Left lung (tissue), 10 donors: ENCODE results near the gene SLC25A48. TPM values are rescaled to one million over a fixed set of nuclear protein-coding genes. Genes with fewer than 3 reads are reported as not detected.

ENCODE experiments used
- ATAC-seq: fragments of 200-7000 bp; cut with Tn5 transposase; one replicate; pipeline ENCODE4 v1.9.1; 2020; ENCODE audit warnings: moderate library complexity
- DNase-seq, 4 donors: peaks; one replicate each; pipeline ENCODE4 v3.0.0-alpha.2; 2013 to 2020
- H3K27ac ChIP-seq, 2 donors: fragments of 200-600 bp; sonication (generic) in 1 of 2; one replicate each; pipeline versions ENCODE4 v1.5.0 to v1.8.0; 2020 to 2021
- H3K27me3 ChIP-seq, 2 donors: fragments of 200-600 bp; sonication (generic) in 1 of 2; one replicate each; pipeline versions ENCODE4 v1.5.0 to v1.8.0; 2020 to 2021
- H3K36me3 ChIP-seq, 2 donors: fragments of 200-600 bp; sonication (generic) in 1 of 2; one replicate each; pipeline versions ENCODE4 v1.5.0 to v1.8.0; 2020 to 2021
- H3K4me1 ChIP-seq, 2 donors: fragments of 200-600 bp; one replicate each; pipeline ENCODE4 v1.8.0; 2021
- H3K4me3 ChIP-seq, 2 donors: fragments of 200-600 bp; sonication (generic) in 1 of 2; one replicate each; pipeline versions ENCODE4 v1.5.0 to v1.8.0; 2020 to 2021; ENCODE audit warnings: mild to moderate bottlenecking in 1 of 2
- H3K9me3 ChIP-seq, 2 donors: fragments of 200-600 bp; sonication (generic) in 1 of 2; one replicate each; pipeline versions ENCODE4 v1.5.0 to v1.8.0; 2020 to 2021
- intact Hi-C, 2 donors: fragments of 100-400 bp; cut with DNase I; formaldehyde crosslinking; loops; one replicate each; pipeline versions ENCODE4 v1.11.2 to v1.14.2; 2022
- microRNA-seq, 2 donors: library from miRNA; unstranded; fragments of <30 nt; microRNA quantifications; one replicate each; pipeline ENCODE4, GENCODE V29; 2019
- polyA plus RNA-seq, 6 donors: library from polyadenylated mRNA; unstranded; fragments of 120-200 nt; gene quantifications; one replicate each; pipeline ENCODE4 v1.2.1, GENCODE V29; 2013; ENCODE audit not compliant: insufficient read length in 6 of 6
- total RNA-seq, 2 donors: library from RNA; stranded (reverse); fragmentation: NEBNext Ultra II Directional; extraction: Animal tissue kit (Norgen Biotek cat#: 25700); gene quantifications; one replicate each; pipeline ENCODE4 v1.2.1, GENCODE V29; 2021
- TF ChIP-seq, protein P1 (sequence below), 2 donors: fragments of 200-600 bp; sonication (generic) in 1 of 2; IDR thresholded peaks; one replicate each; pipeline versions ENCODE4 v1.5.0 to v1.8.0; 2021; ENCODE audit warnings: antibody characterized with exemption in 2 of 2
- donor health status: DM: no; HTN: yes; CAD: no.
- donor health status: DM: no; HTN: no; CAD: no.

Gene SLC25A48
- total and polyA plus RNA-seq, 8 donors: 0.64 to 1.7 (median 1.0) TPM; not detected in 1

DNA sequence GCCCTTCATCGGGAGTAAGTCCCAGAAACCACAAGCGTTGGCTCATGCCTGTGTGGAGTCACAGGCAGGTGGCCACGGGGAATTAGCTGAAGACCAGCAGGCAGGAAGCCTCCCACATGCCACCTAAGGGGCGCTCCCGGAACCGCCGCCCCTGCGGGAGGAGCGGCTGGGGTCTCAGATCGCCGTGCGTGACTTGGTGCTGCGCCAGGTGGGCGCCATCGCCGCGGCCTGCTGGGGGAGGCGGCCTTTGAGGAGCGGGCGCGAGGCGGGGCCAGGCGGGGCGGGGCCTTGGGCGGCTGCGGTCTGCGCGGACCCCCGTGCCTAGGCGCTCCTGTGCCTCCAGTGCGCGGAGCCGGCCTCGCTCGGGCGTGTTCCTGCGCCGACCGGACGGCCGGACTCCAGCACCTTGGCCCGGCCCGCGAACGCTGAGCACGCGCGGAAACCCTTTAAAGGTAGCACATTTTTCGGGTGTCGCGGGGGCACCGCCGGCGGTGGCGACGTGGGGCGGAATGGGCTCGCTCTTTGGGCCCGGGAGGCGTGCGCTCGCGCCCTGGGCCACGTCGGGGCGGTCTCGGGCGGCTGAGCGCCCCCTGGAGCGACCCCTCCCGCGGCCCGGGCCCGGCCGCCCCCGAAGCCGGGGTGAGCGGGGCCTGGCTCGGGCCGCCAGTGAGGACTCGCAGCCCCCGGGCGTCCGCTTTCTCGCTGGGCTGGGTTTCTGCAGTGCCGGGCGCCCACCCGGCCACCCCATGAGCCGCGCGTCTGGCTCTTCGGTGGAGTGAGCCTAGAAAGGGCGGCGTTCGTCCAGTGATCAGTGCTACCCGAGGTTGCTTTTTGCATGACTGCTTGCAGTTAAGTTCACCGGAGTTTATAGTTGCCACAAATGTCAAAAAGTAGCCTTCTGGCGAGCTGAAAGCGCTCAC lies 95.8 kb downstream of the SLC25A48 start:
- peak overlapping the region; percentile 6 to 16 for H3K4me3 ChIP-seq
- H3K27me3 ChIP-seq: peaks cover 57 to 87% of the 10 kb centered on the region in 2 donors
- H3K4me1 ChIP-seq: peaks cover 0 to 9% of the 10 kb centered on the region in 2 donors
- no peak for ATAC-seq
- H3K27ac ChIP-seq: no peak overlapping the region
- intact Hi-C loops: no loop called here
- H3K9me3 ChIP-seq: no peaks in the 10 kb centered on the region
- TF ChIP-seq, protein P1, sequence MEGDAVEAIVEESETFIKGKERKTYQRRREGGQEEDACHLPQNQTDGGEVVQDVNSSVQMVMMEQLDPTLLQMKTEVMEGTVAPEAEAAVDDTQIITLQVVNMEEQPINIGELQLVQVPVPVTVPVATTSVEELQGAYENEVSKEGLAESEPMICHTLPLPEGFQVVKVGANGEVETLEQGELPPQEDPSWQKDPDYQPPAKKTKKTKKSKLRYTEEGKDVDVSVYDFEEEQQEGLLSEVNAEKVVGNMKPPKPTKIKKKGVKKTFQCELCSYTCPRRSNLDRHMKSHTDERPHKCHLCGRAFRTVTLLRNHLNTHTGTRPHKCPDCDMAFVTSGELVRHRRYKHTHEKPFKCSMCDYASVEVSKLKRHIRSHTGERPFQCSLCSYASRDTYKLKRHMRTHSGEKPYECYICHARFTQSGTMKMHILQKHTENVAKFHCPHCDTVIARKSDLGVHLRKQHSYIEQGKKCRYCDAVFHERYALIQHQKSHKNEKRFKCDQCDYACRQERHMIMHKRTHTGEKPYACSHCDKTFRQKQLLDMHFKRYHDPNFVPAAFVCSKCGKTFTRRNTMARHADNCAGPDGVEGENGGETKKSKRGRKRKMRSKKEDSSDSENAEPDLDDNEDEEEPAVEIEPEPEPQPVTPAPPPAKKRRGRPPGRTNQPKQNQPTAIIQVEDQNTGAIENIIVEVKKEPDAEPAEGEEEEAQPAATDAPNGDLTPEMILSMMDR (IDR thresholded peaks at IDR 0.05): no peak
- peak in 1 of 4 donors; percentile 73 for DNase-seq
- H3K36me3 ChIP-seq: no peaks in the 10 kb centered on the region

DNA sequence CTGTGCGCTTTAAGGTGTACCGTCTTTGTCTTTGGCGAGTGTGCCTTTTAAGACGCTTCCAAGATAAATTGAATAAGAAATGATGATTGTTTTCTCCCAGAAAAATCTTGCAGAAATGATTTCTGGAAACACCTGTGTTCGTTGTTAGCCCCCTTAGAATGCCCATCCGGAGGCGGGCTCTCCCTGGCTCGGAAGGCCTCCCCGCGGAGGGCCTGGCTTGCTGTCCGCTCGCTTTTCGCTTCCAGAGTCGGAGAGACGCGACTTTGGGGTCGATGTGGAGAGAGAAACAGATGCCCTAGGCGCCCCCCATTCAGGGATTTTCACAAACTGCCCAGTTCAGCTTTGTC lies 96.5 kb downstream of the SLC25A48 start:
- Histone ChIP-seq H3K4me1 (peaks cover 0 to 9% of the 10 kb centered on the region in 2 donors), H3K27ac (no peak overlapping the region), H3K27me3 (peaks cover 57 to 81% of the 10 kb centered on the region in 2 donors), H3K4me3 (no peak overlapping the region), H3K9me3 (no peaks in the 10 kb centered on the region), H3K36me3 (no peaks in the 10 kb centered on the region)
- TF ChIP-seq, protein P1 (IDR thresholded peaks at IDR 0.05): no peak
- ATAC-seq: no peak
- intact Hi-C loops: no loop called here
- peak in 1 of 4 donors; percentile 41 for DNase-seq

DNA sequence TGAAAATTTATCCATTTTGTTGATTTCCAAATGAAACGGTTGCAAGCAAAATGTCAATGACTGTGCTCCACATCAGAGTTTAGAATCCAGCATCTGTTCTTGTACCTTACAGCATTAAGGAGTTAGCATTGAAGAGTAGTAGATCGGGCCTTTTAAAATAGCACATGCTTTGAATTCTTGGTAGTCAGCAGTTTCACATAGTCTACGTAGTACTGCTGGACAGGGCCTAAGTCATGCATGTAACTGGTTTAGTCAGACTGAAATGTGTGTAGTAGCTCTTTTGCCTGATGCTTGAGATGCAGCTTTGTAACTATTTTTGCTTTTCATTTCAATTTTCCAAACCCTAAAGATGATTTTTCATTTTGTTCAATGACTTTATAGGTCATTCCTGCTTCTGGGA lies 100.5 kb downstream of the SLC25A48 start:
- intact Hi-C loops: no loop called here
- Histone ChIP-seq H3K9me3 (no peaks in the 10 kb centered on the region), H3K4me3 (no peak overlapping the region), H3K36me3 (no peaks in the 10 kb centered on the region), H3K27ac (no peak overlapping the region), H3K27me3 (peaks cover 28 to 61% of the 10 kb centered on the region in 2 donors), H3K4me1 (peaks cover 0 to 7% of the 10 kb centered on the region in 2 donors)
- TF ChIP-seq, protein P1 (IDR thresholded peaks at IDR 0.05): no peak
- DNase-seq (peak in 1 of 4 donors; percentile 50), ATAC-seq (peak; percentile 27)

DNA sequence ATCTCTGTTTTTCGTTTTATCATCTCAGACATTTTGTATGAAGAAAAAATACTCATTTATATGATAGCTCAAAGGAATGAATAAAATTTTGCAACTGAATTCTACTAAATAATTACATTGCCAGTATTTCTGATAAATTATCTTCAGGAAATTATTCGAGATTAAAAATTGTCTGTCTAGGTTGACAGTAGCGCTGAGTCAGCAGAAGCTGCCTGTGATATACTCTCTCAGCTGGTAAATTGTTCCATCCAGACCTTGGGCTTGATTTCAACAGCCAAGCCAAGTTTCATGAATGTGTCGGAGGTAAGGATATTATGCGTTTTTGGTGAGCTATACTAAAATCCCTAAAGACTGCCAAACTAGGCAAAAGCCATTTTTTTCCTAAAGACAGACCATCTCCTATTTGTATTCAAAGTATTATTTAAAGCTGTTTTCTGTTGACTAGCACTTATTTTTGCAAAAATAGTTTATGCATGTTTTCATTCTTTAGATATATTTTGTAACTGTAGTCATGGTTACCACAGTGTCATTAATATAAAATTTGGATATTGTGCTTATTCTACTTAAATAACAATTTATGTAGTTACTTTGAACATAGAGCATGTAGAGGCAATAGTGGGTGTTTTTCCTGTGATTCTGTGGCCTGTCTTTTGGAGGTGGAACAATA lies 102.9 kb downstream of the SLC25A48 start:
- Histone ChIP-seq H3K4me3 (no peak overlapping the region), H3K36me3 (no peaks in the 10 kb centered on the region), H3K9me3 (no peaks in the 10 kb centered on the region), H3K27me3 (peaks cover 4 to 46% of the 10 kb centered on the region in 2 donors), H3K27ac (no peak overlapping the region), H3K4me1 (no peaks in the 10 kb centered on the region)
- intact Hi-C loops: no loop called here
- DNase-seq (peak in 2 of 4 donors; percentile 58 to 70), ATAC-seq (no peak)
- TF ChIP-seq, protein P1 (IDR thresholded peaks at IDR 0.05): no peak

Small RNAs within 50 kb of the gene (microRNA-seq; reads per million reads assigned to microRNA genes)
- gene MIR5692C1: 0 reads per million in 2 donors

Other genes starting within 250 kb of the SLC25A48 start
- gene IL9, start 61.2 kb downstream of the SLC25A48 start, total RNA-seq: not detected
- gene IL9, start 61.2 kb downstream of the SLC25A48 start, polyA plus RNA-seq: not detected
- not detected for gene LECT2, start 120.3 kb downstream of the SLC25A48 start, total RNA-seq
- 1 to 10 TPM in 3 of 6 donors, under 1 TPM in 3; 0.69 to 2.0 (median 1.1) TPM for gene LECT2, start 120.3 kb downstream of the SLC25A48 start, polyA plus RNA-seq
- 100 to 1,000 TPM; 151 to 222 TPM for gene TGFBI, start 194.3 kb downstream of the SLC25A48 start, total RNA-seq
- gene TGFBI, start 194.3 kb downstream of the SLC25A48 start, polyA plus RNA-seq: 100 to 1,000 TPM; 124 to 152 (median 142) TPM